ENCODE results near the gene PMS1. TPM values are rescaled to one million over a fixed set of nuclear protein-coding genes. Genes with fewer than 3 reads are reported as not detected.

The PMS1 gene
- polyA plus RNA-seq, 1 experiment = 16.3 TPM

DNA sequence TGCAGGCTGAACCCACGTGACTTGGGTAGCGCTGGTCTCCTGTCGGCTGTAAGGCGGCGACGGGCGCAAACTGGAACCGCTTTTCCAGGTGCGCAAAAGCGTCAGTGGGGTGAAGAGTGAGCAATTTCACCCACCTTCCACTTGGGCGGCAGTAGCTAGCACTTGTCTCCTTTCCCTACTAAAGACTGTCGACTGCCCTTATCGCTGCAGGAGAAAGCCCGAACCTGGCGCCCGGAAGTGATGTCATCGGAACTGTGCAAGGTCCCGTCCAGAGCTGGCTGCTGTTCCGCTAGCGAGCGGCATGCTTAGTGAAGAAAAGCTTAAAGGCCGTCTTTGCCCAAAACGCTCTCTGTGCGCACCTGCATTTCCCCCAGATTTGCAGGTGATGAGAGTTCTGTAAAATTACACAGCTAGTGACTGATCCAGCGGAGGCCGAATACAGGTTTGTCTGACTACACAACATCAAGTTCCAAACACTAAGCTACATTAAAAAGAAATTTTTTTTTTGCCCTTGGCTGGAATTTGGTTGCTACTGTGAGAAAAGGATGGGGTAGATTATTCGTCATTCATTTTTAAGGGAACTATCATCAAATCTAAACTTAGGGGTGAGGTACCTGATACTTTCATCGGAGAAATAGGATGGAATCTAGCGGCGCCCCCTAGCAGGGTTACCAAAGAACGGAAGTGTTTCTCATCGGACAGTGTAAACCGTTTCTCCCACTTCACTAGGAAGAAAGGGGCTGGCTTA lies 21.5 kb upstream of the PMS1 start, which contains the start of gene OSGEPL1:
Gene OSGEPL1 (minus strand): TSS at position 242 of the 748 bp plus-strand sequence. CDS start 1,152 bp downstream, outside the sequence.
- ChIA-PET POLR2A (interaction anchor here (0.6 to 1.5 kb wide), 3 partner anchors 21 to 1117 kb away, joined by 4 to 7 read pairs (median 5); partner anchors contain the start of genes ANKAR, ORMDL1 and PMS1), CTCF (interaction anchor here (0.5 to 3.9 kb wide), 45 partner anchors 9 to 1027 kb away, joined by 3 to 56 read pairs (median 4); partner anchors contain the start of genes ANKAR, ASNSD1, ORMDL1 and PMS1)
- no peaks in the 10 kb centered on the region for H3K27me3 ChIP-seq (ENCODE audit: control insufficient read depth, insufficient read depth, low read length)
- H3K27ac ChIP-seq (ENCODE audit: low read depth, low read length) = peak within 1 kb of the TSS; percentile 78
- peak within 1 kb of the TSS; percentile 75 for H3K4me3 ChIP-seq (ENCODE audit: low read depth, low read length)
- TF ChIP-seq, protein P1, sequence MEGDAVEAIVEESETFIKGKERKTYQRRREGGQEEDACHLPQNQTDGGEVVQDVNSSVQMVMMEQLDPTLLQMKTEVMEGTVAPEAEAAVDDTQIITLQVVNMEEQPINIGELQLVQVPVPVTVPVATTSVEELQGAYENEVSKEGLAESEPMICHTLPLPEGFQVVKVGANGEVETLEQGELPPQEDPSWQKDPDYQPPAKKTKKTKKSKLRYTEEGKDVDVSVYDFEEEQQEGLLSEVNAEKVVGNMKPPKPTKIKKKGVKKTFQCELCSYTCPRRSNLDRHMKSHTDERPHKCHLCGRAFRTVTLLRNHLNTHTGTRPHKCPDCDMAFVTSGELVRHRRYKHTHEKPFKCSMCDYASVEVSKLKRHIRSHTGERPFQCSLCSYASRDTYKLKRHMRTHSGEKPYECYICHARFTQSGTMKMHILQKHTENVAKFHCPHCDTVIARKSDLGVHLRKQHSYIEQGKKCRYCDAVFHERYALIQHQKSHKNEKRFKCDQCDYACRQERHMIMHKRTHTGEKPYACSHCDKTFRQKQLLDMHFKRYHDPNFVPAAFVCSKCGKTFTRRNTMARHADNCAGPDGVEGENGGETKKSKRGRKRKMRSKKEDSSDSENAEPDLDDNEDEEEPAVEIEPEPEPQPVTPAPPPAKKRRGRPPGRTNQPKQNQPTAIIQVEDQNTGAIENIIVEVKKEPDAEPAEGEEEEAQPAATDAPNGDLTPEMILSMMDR (IDR thresholded peaks at IDR 0.05; ENCODE audit: low read depth, low read length) = peak; percentile 72
- peak; percentile 71 for DNase-seq (ENCODE audit: low read depth, low spot score)
- no peaks in the 10 kb centered on the region for H3K9me3 ChIP-seq (ENCODE audit: control insufficient read depth, insufficient read depth, low read length)

DNA sequence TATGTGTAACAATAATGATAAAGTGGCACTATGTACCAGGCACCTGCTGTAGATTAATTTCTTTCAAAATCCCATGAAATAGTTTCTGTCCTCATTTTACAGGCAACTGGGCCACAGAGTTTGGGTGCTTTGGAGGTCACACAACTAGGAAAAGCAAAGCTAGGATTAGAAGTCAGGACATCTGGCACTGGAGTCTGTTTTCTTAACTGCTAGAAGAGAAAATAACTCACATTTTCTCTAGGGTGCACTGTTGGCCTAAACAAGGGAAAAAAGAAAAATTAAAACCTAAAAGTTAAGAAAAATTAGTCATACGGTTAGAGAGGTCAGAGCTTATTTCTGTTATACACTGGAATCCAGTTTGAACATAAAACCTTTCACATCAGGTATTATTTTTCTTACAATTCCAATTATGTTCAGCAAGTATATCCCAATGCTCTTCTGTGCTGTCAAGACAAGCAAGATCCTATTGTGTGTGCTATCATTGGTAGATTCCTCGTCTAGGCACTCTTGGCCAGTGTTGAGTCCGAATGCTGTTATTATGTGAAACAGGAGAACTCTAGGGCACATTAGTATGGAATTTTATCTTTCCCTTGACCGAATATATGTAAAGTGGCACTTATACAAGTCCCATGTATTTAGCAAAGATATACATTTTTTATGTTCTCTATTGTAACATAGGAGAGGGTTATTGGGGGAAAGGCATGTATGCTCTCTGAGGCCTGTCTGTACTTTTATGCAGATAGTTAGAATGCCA lies 20.2 kb upstream of the PMS1 start:
- no peak overlapping the region for H3K27ac ChIP-seq (ENCODE audit: low read depth, low read length)
- ChIA-PET CTCF (interaction anchor here (0.5 to 3.9 kb wide), 19 partner anchors 8 to 505 kb away, joined by 3 to 56 read pairs (median 5); partner anchors contain the start of genes ANKAR and ASNSD1), POLR2A (interaction anchor here (0.7 kb wide), 2 partner anchors 356 to 514 kb away, joined by 3 read pairs; no protein-coding TSS in a partner anchor)
- DNase-seq (ENCODE audit: low read depth, low spot score) = no peak
- H3K4me3 ChIP-seq (ENCODE audit: low read depth, low read length) = no peak overlapping the region
- no peaks in the 10 kb centered on the region for H3K27me3 ChIP-seq (ENCODE audit: control insufficient read depth, insufficient read depth, low read length)
- TF ChIP-seq, protein P1 (IDR thresholded peaks at IDR 0.05; ENCODE audit: low read depth, low read length) = no peak
- H3K9me3 ChIP-seq (ENCODE audit: control insufficient read depth, insufficient read depth, low read length) = no peaks in the 10 kb centered on the region

DNA sequence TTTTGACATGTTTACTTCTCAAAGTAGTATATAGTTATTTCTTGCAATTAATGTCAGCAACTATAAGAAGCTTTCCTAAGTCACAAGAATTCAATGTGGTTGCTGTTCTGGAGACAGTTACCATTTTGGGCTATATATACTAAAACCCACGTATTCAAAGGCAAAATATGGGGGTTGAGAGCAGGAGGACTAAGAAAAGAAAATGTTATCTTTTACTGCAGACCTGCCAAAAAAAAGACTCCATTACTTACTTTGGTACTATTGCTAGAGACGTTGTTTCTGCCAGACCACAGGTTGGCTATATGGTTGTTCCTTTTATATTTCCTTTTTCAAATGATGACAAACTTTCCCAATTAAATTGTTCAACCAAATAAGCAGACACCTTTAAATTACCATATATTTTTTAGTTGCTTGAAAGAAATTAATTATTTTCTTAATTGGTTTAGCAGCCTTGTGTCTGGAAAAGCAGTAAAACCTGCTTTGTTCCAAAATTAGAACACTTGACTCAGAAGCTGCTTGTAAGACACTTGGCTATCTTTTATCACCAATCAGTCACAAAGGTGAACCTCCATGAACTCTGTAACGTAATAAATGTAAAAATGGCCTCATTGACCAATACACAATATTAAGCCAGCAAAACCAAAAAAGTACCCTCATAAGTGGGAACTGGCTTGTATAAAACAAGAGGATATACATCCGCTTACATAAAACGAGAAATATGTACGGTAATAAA lies 13.5 kb upstream of the PMS1 start:
- no peak for DNase-seq (ENCODE audit: low read depth, low spot score)
- H3K4me3 ChIP-seq (ENCODE audit: low read depth, low read length) = no peak overlapping the region
- no peaks in the 10 kb centered on the region for H3K9me3 ChIP-seq (ENCODE audit: control insufficient read depth, insufficient read depth, low read length)
- POLR2A ChIA-PET = no interaction called here
- CTCF ChIA-PET = interaction anchor here (1.2 to 1.8 kb wide), 2 partner anchors 8 to 110 kb away, joined by 3 to 12 read pairs; partner anchors contain the start of gene OSGEPL1
- TF ChIP-seq, protein P1 (IDR thresholded peaks at IDR 0.05; ENCODE audit: low read depth, low read length) = no peak
- no peak overlapping the region for H3K27ac ChIP-seq (ENCODE audit: low read depth, low read length)
- no peaks in the 10 kb centered on the region for H3K27me3 ChIP-seq (ENCODE audit: control insufficient read depth, insufficient read depth, low read length)

DNA sequence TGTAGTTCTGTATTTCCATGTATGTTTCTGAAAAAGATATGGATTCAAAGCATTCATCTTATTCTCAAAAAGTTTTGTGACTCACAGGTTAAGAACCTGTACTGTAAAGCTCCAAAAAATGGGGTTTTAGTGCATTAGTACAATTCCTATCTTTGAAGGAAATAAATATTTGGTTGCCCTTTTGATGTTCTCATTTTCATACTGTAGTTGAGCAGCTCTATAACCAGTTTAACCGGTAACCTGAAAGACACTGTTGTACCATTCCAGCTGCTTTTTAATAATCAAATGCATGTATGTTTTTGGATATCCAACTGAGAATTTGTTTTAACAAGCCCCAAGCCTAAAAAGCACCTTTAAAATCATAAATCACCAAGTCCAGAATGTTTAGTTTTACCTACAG lies 12.0 kb upstream of the PMS1 start:
- no peak for DNase-seq (ENCODE audit: low read depth, low spot score)
- CTCF ChIA-PET = interaction anchor here (1.2 to 1.8 kb wide), 2 partner anchors 9 to 111 kb away, joined by 3 to 12 read pairs; partner anchors contain the start of gene OSGEPL1
- H3K27ac ChIP-seq (ENCODE audit: low read depth, low read length) = no peak overlapping the region
- no peaks in the 10 kb centered on the region for H3K27me3 ChIP-seq (ENCODE audit: control insufficient read depth, insufficient read depth, low read length)
- no peak overlapping the region for H3K4me3 ChIP-seq (ENCODE audit: low read depth, low read length)
- no peaks in the 10 kb centered on the region for H3K9me3 ChIP-seq (ENCODE audit: control insufficient read depth, insufficient read depth, low read length)
- POLR2A ChIA-PET = no interaction called here
- TF ChIP-seq, protein P1 (IDR thresholded peaks at IDR 0.05; ENCODE audit: low read depth, low read length) = no peak

Data from AG04450 (cell line).